ENCODE data around the gene HSPA12A.
"Not testable (repeated sequence)": the region's sequence is repeated elsewhere in the genome, so short reads cannot be mapped to it uniquely, and the experiment has no call there.

Gene HSPA12A

DNA sequence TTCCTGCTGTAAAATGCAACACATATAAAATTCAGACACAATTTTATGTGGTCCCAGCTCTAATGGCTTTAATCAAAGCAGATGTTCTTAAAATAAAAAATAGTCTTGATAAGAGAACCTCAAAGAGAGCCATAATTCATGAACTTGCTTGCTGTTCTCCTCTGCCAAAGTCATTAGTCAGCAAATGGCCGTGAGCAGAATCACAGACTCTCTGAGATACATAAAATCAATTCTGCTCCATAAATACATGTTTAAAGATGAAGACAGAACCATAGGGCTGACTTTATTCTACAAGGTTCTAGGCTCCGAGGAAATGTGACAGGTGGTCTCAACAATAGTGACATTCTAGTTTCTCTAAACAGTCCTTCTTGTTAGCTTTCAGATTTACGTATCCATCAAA is 29.8 kb downstream of the HSPA12A start:
- no peak for DNase-seq

DNA sequence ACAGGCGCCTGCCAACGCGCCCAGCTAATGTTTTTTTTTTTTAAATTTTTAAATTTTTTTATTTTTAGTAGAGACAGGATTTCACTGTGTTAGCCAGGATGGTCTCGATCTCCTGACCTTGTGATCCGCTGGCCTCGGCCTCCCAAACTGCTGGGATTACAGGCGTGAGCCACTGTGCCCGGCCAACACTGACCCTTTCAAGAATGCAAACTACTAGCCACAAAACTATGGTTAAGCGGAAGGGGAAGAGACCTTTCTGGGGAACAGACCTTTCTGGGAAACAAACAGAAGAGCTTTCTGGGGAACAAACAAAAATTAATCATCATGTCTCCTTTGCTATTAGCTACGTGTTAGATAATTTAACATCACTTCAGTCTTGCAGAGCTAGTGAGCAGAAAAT is 30.6 kb downstream of the HSPA12A start:
- not testable (repeated sequence) for DNase-seq

DNA sequence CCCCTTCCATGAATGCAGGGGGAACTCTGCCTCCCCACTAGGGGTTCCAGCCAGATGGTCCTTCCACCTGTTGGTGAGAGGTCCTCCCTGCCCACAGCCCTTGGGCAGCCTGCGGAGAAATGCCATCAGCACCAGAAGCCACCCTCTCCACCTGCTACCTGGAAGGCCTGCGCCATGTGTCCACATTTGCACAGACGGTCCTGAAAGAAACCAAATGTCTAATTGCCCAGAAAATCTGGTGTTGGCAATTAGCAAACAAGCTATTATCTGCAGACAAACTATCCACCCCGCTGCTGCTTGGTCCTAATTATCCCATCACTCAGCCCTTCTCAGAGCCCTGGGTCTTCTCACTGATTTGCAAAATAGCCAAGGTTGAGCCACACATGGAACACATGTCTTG is 32.3 kb downstream of the HSPA12A start:
- DNase-seq = no peak

DNA sequence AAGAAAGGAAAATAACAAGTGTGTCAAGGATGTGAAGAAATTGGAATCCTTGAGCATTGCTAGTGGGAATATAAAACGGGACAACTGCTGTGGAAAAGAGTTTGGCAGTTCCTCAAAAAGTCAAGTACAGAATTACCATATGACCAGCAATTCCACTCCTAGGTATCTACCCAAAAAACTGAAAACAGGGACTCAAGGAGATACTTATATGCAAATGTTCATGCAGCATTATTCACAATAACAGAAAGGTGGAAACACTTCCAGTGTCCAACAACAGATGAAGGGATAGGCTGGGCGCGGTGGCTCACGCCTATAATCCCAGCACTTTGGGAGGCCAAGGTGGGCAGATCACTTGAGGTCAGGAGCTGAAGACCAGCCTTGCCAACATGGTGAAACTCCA is 33.5 kb downstream of the HSPA12A start:
- DNase-seq = no peak

DNA sequence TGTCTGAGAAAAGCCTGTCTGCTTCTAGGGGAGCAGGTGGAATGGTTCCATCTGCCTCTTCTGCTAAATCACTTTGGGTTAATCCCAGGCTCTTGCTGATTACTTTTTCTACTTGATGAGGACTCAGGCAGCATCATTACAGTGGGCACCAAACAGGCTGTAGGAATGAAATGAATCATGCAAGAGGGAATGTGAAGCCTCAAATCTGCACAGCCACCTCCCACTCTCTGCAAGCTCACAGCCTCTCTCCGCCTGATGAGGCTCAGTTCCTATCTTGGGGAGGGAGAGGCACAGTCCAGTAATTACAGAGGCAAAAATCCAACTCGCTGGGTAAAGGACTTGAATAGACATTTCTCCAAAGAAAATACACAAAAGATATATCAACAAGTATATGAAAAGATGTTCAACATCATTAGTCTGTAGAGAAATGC is 34.0 kb downstream of the HSPA12A start:
- DNase-seq = no peak

DNA sequence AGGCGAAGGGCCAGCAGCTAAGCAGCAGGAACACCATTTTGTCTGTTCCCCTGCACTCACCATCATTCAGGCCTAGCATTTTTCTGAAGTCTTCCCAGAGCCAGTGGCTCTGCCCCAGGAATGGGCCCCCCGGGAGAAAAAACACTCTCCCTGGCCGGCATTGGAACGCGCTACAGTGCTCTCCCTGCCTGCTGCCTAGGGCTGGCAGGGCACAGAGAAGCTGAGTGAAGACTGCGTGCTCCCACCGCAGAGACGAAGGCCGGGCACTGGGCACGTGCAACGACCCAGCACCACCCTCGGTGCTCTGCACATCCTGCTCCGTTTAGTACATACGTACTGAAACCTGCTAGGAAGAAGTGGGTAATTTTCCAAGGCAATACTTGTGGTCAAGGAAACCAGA is 34.4 kb downstream of the HSPA12A start:
- no peak for DNase-seq

DNA sequence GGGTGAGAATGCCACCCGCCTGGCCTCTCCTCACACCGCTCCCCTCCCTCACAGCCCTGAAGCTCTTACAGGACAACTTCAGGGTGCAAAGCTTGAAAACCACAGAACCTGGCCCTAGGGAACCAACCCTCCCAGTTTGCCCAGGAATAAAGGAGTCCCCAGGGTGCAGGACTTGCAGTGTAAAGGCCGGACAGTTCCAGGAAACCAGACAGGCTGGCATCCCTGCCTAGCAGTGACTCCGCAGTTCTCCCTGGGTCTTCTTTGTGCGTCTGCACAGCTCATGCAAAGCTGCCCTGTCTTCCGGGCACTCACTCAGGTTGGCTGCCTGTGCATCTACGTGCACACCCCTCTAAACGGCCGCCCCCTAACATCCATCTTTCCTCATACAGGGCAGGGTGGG is 36.1 kb downstream of the HSPA12A start:
- no peak for DNase-seq

DNA sequence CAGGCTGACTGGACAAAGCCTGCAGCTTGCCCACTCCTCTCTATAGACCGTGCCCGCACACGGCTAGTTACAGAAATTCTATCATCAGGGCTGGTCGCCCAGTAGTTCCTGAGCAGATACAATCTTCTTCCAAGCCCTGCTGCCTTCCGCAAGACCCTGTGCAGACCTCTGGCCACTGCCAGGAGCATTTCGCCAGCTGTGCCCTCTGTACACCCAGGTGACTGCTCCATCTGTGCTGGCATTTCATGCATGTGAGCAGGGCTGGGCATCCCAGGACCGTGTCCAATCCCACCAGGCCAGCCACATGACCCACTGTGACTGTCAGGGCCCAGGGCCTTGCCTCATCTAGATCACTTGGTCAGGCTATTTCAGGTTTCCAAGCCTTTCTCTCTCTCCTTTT is 36.9 kb downstream of the HSPA12A start:
- no peak for DNase-seq

DNA sequence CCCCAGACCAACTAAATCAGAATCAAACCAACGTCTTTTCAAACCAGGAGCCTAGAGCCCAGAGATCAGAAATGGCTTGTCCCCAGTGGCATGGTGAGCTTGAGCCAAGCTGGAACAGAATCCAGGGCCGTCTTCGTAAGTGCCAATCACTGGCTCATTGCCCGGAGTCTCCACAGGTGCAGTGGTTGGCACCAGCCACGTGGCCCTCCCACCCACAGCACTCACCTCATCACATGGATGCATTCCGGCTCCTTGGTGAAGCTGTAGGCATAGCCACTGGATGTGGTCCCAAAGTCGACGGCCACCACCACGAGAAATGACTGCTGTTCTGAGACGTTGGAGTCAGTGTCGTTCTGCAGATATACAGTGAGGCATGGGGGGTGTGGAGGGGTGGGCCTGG is 37.4 kb downstream of the HSPA12A start:
- DNase-seq = no peak

DNA sequence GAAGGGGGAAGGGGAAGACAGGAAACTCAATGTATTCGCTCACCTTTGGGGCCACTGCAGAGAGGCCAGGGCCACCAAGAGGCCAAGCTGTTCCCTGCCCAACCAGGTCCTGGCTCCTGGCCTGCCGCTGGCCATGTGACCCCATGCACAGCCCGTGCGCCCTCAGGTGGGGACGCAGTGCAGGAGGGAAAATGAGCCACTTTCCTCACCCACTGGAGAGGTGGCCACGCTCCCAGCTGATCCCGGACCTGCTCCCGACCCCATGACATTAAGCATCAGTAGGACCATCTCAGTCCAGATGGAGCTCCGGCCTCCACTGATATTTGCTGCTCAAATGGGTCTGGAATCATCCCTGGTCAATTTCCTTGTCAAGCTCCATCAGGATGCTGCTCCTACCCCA is 40.2 kb downstream of the HSPA12A start:
- no peak for DNase-seq

DNA sequence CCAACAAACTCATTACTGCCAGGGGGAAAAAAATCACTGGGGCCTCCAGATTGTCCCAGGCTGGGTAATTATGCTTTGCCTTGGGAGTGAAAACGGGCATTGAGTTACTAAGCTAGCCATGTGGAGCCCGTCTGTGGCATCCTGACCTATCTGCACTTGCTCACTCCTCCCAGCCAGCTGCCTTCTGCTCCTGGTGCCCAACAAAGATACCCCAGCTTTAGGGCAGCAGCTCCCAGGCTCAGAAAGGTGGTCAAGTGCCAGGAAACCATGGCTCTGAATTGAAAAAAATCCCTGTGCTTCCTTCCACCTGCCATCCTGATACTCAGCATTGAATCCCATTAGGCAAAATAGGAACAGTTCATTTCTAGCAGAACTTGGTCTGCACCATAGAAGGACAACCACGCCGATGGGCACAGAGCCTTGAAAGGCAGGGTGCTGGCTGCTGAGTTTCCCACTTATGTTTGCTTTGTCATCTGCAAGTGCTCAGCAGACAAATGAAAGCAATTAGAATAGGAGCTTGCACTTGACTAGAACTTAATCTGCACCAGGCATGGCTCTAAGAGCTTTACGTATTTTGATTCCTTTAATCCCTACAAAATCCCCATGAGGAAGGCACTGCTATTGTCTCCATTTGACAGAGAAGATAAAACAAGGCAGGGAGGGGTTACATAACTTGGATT is 42.8 kb downstream of the HSPA12A start:
- DNase-seq = no peak

DNA sequence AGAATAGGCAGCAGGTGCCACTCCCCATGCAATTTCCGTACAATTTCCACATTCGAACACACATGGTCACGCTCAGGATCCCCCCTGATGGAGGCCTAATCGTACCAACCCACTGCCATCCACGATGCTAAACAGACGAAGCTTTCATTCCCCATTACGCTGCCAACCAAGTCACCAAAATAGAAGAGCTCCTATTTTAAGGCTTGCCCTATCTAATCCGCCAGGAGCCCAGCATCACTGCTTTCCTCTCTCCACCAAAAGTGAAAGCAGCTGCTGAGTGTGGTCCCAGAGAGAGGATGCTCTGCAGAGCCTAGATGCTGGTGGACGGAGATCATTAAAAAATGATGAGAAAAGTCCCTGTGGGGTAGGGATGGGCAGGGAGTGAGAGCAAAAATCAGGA is 43.3 kb downstream of the HSPA12A start:
- no peak for DNase-seq

DNA sequence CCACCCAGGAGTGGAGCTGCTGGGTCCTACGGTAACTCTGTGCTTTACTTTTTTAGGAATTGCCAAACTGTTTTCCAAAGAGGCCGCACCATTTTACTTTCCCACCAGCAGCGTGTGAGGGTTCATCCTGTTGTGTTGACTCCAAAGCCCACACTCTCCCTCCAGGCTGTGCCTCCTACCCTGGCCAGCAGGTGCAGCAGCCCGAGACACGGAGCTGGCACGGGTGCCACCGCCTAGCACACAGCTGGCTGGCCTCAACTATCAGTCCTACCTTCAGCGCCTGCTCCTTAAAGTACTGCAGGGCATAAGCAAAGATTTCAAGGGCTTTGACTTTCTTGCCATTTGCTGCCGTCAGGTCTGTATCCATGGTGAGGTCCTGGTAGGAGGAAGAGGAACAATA is 44.0 kb downstream of the HSPA12A start:
- no peak for DNase-seq

DNA sequence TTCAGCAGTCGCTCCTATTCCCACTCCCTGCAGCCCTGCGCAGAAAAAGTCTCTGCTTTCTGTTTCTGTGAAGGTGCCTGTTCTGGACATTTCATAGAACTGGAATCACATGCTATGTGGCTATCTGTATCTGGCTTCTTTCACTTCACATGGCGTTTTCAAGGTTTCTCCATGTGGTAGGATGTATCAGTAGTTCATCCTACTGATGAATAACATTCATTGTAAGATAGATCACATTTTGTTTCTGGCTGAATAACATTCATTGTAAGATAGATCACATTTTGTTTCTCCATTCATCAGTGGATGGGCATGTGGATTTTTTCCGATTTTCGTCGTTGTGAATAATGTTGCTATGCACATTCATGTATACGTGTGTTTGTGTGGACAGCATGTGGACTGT is 44.5 kb downstream of the HSPA12A start:
- DNase-seq = no peak

DNA sequence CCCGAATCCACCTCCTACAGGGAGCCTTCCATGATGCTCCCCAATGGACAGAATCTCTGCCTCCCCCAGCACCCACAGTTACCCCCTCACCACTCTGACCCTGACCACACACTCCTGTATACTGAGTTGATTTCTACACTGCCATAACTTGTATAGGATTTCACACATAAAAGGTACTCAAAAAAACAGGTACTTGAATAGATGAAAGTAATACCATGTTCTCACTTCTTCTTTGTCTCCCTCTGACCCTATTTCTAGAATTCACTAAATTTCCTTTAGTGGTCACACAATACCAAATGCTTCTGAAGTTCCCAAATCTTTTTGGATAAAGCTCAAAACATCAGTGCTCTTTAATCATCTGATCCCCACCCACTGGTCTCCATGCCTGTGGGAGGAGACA is 45.4 kb downstream of the HSPA12A start:
- no peak for DNase-seq

DNA sequence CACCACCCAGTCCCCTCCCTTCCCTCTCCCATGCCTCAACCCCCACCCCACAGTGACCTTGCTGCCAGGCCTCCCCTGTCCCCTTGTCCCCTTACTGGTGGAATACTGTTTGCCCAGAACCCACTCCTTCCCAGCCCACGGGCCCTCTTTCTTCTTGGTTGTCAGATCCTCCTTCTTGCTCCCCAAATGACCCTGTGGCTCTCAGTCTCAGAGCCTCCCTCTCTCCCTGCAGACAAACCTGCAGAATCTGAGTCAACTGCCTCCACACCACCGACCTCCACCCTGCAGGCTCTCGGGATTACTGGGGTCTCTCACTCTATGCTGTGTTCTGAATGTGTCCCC is 47.5 kb downstream of the HSPA12A start:
- DNase-seq = no peak

DNA sequence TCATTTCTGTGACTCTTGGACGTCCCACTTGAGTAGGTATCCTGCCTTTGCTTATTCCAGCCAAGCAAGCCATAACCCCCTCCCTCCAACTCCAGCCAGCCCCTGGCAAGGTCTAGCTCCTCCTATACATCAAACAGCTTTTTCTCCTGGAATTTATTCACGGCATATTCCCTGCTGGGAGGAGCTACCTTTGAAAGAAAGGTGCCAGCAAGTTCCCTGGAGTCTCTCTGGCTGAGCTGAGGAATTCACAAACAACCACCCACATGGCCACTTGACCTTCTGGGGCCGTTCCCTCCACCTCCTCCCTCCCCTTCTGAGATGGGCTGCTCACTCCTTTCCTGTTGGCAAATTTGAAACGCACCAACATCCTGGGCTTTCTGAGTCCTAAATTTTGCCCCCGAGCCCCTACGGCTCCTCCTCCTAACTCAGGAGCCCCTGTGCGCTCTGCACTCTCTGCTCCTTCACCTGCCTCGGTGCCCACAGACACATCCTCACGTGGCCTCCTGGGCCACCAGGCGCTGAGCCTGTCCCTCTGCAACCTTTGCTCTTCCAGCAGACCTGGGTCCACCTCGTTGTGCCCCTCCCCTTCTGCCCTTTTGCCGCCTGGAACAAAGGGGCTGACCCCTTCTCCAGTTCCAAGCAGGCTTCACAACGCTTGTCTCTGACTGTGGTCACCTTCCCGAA is 48.0 kb downstream of the HSPA12A start:
- DNase-seq = no peak

DNA sequence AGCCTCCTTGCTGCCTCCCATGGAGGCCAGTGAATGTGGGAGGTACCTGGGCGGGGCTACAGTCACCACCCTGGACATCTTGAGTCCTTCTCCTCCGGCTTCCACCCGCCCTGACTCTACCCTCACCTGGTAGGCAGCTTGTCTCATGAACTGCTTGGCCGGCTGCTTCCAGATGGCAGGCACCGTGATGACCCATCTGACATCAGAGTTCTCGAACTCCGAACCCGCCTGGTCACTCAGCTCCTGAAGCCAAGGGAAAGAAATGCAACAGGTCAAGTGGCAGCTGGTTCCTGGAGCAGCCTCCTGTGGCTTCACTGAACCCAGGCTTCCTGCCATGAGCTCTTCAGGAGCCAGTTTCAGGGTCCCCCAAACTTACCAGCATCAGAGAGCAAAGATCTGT is 50.1 kb downstream of the HSPA12A start:
- no peak for DNase-seq

DNA sequence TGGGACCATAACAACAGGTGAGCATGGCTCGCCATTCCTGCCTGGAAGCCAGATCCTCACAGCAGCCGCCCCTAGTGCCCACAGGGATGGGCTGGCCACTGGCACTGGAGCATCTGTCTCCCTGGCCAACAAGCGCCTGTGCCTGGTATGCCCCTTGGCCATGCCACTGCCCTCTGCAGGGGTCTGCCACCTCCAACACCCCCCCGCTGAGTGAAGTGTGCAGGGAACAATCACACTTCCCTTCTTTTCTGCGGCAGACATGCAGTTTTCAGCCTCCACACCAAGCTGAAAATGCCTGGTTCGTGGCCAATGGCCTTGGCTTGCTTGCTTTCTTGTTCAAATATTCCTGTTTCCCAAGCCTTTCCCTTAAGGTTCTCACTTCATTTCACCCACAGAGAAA is 50.7 kb downstream of the HSPA12A start:
- DNase-seq = no peak

DNA sequence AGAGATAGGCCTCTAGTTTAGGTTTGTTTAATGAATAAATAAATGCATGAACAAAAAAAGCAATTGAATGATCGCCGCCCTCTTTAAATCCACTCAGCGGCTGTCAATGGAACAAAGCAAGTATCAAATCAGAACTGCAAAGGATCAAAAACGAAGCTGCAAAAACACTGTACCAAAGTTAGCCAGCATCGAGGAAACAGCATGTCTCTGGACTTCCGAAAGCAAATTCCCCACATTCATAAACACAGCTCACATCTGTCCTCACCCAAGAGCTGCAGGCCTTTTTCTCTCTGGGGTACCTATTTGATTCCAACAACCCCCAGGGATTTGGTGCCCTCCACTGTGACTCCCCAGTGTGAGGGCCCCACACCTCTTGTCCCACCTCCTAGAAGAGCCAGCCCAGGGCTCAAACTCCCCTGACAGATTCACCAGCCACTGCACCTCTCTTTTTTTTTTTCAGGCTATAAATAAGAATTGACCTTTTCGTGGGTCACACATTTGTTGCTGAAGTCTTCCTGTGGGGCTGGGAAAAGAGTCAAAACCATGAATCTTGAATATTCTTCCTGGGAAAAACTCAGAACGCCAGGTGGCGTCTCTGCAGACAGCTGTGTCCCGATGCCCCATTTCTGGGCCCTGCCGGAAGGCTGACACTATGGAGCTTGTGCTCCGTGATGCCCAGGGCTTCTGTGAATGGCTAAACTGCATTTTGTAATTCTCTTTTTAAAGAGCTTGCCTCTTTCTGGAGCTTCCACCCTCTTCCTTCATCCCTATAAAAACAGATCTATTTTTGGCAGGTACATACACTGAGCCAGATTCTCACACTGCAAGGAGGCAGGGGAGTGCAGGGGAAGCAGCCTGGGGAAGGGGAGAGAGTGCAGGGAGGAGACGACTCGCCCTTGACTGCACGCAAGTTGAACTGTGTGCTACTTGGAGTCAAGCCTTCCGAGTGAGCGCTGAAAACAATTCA is 51.7 kb downstream of the HSPA12A start:
- DNase-seq = no peak

DNA sequence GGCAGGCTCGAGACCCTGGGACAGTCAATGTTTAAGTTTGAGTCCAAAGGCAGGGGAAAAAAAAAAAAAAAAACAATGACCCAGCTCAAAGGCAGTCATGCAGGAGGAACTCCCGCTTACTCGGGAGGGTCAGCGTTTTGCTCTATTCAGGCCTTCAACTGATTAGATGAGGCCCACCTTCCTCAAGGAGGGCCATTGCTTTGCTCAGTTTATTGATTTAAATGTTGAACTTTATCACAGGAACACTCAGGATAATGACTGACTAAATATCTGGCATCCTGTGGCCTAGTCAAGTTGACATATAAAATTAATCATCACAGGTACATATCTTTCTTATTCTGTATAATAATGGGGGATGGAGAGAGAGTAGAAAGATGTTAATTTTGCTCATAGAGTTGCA is 52.6 kb downstream of the HSPA12A start:
- no peak for DNase-seq

DNA sequence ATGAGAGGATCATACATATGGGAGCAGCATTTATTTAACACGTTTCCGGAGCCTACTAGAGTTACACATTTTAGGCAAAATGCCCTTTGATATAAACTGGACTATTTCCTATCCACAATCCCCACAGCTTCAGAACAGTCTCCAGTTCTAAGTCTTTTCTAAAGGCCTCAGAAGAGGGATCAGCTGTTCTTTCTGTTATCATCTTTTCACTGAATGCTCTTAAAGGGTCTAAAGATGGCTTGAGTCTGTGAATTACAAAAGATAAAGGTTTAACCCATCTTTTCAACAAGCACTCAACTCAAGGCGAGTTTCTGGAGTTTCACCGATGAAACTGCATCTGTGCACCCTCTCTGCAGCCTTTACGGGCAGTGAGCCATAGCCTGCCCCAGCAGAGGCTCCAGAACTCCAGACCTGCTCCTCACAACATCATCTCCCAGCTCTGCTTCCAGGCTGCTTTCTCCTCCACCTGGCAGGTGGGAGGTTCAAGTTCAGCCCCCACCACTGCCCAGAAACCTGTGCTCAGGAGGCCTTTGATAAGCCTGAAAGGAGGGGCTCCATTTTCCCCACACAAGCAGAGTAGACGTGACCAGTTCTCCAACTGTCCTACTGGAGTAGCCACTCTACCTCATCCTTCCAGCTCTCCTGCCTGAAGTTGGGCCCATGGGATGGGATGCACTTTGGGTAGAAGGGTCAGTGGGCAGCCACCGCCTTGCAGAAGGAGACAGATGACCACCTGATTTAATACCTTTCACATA is 53.4 kb downstream of the HSPA12A start:
- no peak for DNase-seq

DNA sequence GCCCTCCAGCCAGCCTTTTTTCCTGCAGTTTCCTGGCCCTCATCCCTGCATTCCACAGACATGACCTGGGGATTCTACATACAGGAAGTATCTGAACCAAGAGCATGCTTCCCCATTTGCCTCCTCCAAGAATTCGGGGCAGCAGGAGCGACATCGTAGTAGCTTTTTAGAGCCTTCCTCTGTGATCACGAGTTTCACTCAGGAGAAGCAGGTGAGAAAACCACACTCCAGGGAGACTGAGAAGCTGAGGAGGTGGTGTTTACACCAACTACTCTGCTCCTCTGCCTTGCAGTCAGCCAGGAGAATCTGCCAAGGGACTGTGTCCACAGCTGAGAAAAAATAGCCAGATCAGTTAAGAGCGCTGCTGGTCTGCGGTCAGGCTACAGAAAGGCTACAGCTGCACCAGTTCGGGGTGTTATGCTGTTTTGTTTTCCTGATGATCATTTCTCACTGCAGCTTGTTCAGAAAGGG is 54.1 kb downstream of the HSPA12A start:
- no peak for DNase-seq

Data from stimulated activated CD4-positive, alpha-beta T cell treated with anti-CD3 and anti-CD28 coated beads, Interleukin-2, amount 100 ng/mL, for 24 hours (primary cell).